ENCODE measurements around the gene FBXL2.

The FBXL2 gene

GRCh38 chr3:33287672-33288282 lies 10.5 kb downstream of the FBXL2 start:
- DNase-seq = no peak
- H3K36me3 ChIP-seq (replicated peaks) = no peaks in the 10 kb centered on the region
- H3K27ac ChIP-seq = no peak overlapping the region
- no peak overlapping the region for H3K4me3 ChIP-seq (ENCODE audit: low read depth, low read length)
- H3K27me3 ChIP-seq (replicated peaks) = no peaks in the 10 kb centered on the region
- in situ Hi-C loops (cut with HindIII; ENCODE audit: low pct_ligation_motif_present, low sequenced_read_pairs) = no loop called here
- TF ChIP-seq CTCF (IDR thresholded peaks at IDR 0.05; ENCODE audit: low read depth, low read length, missing control alignments) = no peak

GRCh38 chr3:33299395-33300081 lies 22.3 kb downstream of the FBXL2 start:
- H3K4me3 ChIP-seq (ENCODE audit: low read depth, low read length) = no peak overlapping the region
- H3K27ac ChIP-seq = peak overlapping the region; percentile 94
- peaks cover 2% of the 10 kb centered on the region for H3K36me3 ChIP-seq (replicated peaks)
- in situ Hi-C loops (cut with HindIII; ENCODE audit: low pct_ligation_motif_present, low sequenced_read_pairs) = no loop called here
- peak; percentile 64 for DNase-seq
- TF ChIP-seq CTCF (IDR thresholded peaks at IDR 0.05; ENCODE audit: low read depth, low read length, missing control alignments) = no peak
- no peaks in the 10 kb centered on the region for H3K27me3 ChIP-seq (replicated peaks)

GRCh38 chr3:33312361-33312760 lies 35.1 kb downstream of the FBXL2 start:
- TF ChIP-seq CTCF (IDR thresholded peaks at IDR 0.05; ENCODE audit: low read depth, low read length, missing control alignments) = no peak
- DNase-seq = no peak
- Histone ChIP-seq H3K36me3 (replicated peaks) (no peaks in the 10 kb centered on the region), H3K27me3 (replicated peaks) (no peaks in the 10 kb centered on the region), H3K27ac (no peak overlapping the region), H3K4me3 (ENCODE audit: low read depth, low read length) (no peak overlapping the region)
- in situ Hi-C loops (cut with HindIII; ENCODE audit: low pct_ligation_motif_present, low sequenced_read_pairs) = no loop called here

- in situ Hi-C loops (cut with HindIII; ENCODE audit: low pct_ligation_motif_present, low sequenced_read_pairs) = no loop called here
- TF ChIP-seq CTCF (IDR thresholded peaks at IDR 0.05; ENCODE audit: low read depth, low read length, missing control alignments) = no peak
- Histone ChIP-seq H3K4me3 (ENCODE audit: low read depth, low read length) (no peak overlapping the region), H3K36me3 (replicated peaks) (no peaks in the 10 kb centered on the region), H3K27me3 (replicated peaks) (no peaks in the 10 kb centered on the region), H3K27ac (no peak overlapping the region)
- peak; percentile 70 for DNase-seq
Observed at GRCh38 chr3:33313331-33313730, 36.1 kb downstream of the FBXL2 start.

- Histone ChIP-seq H3K27ac (no peak overlapping the region), H3K36me3 (replicated peaks) (no peaks in the 10 kb centered on the region), H3K4me3 (ENCODE audit: low read depth, low read length) (no peak overlapping the region), H3K27me3 (replicated peaks) (no peaks in the 10 kb centered on the region)
- in situ Hi-C loops (cut with HindIII; ENCODE audit: low pct_ligation_motif_present, low sequenced_read_pairs) = no loop called here
- no peak for TF ChIP-seq CTCF (IDR thresholded peaks at IDR 0.05; ENCODE audit: low read depth, low read length, missing control alignments)
- no peak for DNase-seq
Observed at GRCh38 chr3:33314993-33315392, 37.8 kb downstream of the FBXL2 start.
